GM18499 (cell line): ENCODE results near the gene TRMT44.
"Not testable (repeated sequence)": the region's sequence is repeated elsewhere in the genome, so short reads cannot be mapped to it uniquely, and the experiment has no call there.

ENCODE experiments used
- ATAC-seq: cut with Tn5 transposase; IDR thresholded peaks from one replicate; pipeline ENCODE4 v1.9.1; 2021; ENCODE audit warnings: moderate number of reproducible peaks; ENCODE audit not compliant: insufficient read depth, unreplicated experiment

TRMT44 gene

DNA sequence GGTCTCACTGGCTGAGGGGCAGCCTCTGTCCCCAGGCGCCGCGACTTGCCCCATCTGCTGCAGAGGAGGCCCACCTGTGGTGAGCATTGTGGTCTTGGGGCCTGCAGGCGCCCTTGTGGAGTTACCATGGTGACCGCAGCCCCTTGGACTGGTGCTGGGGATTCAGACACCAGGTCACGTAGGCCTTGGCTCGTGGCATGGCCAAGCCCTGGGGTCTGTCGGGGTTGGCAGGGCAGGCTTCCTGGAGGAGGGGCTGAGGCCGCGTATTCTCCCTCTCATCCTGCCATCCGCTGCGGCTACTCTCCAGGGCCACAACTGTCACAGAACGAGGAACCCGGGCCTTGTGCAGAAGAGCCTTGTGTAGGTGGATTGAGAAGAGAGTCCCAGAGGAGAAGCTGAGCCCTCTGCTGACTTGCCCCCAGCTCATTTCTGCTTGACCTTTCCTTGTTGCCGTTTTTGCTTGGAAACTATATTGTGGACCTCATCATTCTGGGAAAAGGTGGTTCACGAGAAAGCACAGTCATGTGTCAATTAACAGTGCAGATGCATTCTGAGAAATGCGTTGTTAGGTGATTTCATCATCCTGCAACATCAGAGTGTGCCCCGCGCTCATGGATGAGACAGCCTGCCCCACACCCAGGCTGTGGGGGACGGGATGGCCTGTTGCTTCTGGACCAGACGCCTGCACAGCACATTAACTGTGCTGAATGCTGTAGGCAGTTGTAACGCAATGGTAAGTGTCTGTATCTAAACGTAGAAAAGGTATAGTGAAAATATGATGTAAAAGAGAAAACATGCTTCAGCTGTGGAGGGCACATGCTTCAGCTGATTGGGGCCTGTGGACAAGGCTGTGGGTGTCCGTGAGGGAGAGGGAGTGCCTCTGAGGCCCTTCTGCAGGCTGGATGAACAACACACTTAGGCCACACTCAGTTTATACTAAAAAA, 38.5 kb downstream of the TRMT44 start:
- no peak for ATAC-seq

DNA sequence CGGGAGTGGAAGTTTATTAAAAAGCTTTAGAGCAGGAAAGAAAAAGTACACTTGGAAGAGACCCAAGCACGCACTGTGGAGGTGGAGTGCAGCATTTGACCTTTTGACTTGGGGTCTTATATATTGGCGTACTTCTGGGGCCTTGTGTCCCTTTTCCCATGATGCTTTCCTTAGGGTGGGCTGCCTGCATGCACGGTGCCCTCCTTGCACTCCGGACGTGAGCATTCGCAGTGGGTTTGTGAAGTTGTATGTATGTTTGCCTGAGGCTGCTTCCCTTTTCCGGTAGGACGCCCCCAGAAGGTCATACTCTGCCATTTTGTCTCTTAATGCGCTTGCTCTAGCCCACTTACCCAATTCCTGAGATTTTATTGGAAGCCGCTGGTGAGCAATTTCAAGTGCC, 39.6 kb downstream of the TRMT44 start:
- no peak for ATAC-seq

DNA sequence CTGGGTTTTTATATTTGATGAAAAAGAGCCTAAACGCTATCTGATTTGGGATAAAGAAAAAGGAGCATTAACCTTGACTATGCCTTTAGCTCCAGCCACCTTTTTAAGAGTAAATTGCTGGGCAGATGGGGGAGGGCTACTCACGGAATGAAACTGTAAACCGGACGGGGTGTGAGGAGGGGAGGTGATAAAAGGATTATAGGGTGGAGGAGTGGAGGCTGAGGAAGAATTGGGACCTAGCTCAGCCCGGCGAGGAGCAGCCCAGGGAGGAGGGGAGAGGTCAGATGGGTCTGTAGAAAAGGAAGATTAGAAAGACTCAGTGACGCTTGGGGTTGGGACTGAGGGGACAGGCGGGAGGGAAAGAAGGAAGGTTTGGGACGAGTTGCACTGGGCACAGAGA, 46.1 kb downstream of the TRMT44 start:
- not testable (repeated sequence) for ATAC-seq

DNA sequence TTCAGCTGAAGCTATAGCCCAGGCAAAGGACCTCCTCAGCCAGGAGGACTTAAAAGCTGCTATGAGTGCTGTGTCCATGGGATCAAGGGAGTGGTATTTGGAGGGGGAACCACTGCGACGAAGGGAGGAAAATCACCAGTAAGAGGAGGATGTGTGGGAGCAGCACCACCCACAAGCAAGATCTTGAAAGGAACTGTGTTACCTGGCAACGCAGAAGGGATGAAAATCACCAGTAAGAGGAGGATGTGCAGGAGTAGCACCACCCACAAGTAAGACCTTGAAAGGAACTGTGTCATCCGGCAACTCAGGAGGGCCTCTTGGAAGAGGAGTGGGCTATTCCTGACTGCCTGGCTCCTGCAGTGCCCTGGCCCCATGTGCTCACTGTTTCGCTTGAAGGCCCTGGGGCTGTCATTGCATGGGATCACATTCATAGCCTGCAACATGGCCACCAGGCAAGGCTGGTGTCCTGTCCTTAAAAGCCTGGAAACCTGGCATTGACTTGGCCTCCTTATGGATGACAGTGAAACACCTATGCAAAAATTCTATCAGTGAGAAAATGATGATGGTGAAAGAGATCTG, 48.3 kb downstream of the TRMT44 start:
- ATAC-seq = no peak

DNA sequence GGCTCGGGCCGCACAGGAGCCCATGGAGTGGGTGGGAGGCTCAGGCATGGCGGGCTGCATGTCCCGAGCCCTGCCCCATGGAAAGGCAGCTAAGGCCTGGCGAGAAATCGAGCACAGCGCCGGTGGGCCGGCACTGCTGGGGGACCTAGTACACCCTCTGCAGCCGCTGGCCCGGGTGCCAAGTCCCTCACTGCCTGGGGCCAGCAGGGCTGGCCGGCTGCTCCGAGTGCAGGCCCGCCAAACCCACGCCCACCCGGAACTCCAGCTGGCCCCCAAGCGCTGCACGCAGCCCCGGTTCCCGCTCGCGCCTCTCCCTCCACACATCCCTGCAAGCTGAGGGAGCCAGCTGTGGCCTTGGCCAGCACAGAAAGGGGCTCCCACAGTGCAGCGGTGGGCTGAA, 50.9 kb downstream of the TRMT44 start:
- ATAC-seq = not testable (repeated sequence)

DNA sequence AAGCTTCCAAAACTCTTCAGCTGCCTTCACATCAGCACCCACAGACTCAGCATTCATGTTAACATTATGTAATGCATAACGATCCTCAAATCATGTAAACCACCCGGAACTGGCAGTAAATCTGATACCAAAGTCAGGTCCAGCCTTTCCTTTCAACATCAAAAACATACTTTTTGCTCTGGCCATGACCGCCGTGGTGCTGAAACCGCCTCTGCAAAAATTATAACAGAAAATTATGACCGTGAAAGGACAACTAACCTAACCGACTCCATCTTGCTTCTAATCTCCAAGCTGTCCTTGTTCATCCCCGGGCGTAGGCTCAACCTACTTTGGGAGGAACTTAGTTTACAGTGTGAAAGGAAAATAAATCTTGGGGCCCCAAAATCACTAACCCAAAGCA, 51.6 kb downstream of the TRMT44 start:
- ATAC-seq = no peak

DNA sequence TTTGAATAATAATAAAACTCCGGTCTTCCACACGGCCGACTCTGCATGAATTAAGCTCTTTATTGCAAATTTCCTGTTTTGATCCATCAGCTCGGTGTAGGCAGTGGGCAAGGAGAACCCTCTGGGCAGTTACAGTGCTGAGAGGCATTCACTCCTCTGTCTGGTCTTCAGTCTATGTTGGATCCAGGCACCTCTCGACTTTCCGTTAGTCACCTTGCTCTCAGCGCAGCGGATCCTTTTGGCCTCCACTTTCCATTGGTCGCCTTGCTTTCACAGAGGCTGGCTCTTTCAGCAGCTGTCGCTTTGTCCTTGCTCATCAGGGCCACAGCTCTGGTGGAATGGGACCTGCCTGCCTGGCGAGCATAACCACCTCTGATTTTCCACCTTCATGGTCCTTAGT, 52.9 kb downstream of the TRMT44 start:
- no peak for ATAC-seq

DNA sequence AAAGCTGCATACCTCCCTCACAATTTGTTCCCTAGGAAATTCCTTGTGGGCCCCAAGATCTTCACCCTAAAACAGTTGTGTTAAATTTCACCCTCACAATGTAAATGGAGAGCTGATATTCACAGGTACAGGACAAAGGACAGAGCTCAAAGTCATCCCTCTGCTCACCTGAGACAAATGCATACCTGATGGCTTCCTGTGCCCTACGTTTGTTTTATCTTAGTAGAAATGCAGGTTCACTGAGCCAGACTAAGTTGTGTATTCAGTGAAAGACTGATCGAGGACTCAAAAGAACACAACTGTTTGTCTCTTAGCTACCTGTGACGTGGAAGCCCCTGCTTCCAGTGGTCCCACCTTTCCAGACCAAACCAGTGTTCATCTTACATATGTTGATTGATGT, 53.6 kb downstream of the TRMT44 start:
- no peak for ATAC-seq

DNA sequence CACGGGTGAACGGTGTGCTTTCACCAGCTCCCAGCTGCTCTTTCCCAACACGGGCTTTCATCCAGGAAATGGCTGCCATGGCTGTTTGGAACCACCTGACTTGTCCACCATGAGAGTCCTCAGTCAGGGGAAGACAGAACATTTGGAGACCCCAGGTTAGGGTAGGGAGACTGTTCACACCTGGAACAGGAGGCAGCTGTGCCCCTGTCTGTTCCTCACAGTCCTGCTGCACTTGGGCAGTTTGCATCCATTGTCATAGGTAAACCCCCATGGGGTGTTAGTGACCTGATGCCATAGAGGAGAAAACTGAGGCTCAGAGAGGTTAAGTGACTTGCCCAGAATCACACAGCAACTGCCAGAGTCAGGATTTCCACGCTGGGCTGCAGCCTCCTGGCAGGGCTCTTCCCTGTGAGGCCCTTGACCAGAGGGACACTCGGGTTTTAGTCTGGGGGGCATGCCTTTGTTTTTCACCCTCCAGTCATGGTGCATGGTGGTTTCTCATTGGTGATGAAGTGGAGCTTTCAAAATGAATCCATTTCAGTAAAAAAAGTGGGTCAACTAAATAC, 54.5 kb downstream of the TRMT44 start:
- no peak for ATAC-seq

DNA sequence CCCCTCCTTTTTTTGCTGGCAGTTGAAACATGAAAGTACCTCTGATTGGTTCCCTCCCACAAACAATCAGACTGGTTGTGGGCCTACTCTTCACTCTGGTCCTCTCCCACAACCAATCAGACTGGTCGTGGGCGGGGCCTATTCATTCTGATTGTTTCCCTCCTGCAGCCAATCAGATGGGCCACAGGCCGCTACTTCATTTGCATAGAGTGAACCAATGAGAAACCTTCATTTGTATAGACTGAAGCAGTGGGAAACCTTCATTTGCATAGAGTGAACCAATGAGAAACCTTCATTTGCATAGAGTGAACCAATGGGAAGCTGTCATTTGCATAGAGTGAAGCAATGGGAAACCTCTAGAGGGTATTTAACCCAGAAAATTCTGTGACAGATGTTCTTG, 55.2 kb downstream of the TRMT44 start:
- no peak for ATAC-seq

DNA sequence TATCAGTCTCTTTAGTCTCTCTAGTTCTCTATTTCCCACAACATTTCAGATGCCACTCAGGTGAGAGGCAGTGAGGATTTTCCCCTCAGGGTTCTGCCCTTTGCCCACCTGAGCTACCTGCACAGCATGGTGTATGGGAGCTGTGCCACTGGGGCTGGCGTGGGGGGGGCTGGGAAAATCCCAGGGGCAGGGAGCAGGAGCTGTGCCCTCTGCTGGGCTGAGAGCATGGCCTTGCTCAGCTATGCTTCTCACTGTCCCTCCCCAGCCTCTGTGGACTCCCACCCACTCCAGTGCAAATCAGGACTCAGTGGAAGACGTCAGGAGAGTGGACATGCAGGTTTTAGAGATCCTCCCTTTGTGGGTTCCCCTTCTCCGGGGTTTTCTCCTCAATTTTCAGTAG, 57.2 kb downstream of the TRMT44 start:
- ATAC-seq = no peak

DNA sequence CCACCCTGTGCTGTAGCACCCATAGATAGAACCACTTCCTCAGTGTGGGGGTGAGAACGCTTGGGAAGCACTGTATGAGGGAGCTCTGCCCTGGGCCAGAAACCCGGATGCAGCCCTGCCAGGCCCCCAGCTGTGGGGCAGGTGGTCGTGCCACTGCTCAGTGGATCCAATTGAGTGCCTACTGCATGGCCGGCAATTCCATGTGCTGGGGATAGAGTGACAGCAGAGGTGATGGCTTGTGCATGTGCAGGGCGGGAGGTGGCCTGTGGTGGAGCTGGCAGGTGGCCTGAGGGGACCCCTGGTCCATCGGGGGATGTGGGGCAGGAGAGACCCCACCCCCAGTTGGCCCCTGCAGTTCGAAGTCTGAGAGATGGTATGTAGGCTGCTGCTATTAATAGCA, 60.4 kb downstream of the TRMT44 start:
- ATAC-seq = no peak

DNA sequence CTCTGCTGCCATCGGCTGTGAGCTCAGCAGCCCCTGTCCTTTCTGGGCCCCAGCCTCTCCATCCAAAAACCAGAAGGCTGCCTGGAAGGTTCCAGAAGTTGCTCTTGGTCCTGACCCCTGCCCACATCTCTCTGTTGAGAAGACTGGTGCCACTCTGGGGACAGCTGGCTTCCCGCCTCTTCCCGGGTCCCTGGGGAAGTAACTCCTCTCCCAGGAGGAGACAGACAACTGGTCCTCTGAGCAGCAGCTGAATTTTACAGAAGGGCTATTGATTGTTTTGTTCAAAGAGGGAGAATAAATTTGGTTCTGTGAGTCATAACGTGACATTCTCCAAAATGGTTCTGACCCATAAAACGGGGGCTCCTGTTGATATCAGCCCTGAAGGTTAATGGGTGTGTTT, 61.2 kb downstream of the TRMT44 start:
- no peak for ATAC-seq

DNA sequence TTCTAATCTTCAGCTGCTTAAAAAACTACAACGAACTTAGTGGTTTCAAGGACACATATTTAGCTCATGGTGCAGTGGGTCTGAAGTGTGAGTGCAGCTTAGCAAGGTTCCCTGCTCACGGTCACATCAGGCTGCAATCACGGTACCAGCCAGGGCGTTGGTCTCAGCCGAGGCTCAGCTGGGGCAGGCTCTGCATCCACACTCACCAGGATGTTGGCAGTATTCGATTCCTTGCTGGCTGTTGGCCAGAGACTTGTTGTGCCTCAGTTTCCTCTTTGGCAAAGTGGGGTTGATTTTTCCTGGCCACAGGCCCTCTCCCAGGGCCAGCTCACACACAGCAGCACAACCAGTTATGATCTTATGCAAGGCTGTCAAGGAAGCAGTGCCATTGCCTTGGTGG, 61.8 kb downstream of the TRMT44 start:
- ATAC-seq = no peak

DNA sequence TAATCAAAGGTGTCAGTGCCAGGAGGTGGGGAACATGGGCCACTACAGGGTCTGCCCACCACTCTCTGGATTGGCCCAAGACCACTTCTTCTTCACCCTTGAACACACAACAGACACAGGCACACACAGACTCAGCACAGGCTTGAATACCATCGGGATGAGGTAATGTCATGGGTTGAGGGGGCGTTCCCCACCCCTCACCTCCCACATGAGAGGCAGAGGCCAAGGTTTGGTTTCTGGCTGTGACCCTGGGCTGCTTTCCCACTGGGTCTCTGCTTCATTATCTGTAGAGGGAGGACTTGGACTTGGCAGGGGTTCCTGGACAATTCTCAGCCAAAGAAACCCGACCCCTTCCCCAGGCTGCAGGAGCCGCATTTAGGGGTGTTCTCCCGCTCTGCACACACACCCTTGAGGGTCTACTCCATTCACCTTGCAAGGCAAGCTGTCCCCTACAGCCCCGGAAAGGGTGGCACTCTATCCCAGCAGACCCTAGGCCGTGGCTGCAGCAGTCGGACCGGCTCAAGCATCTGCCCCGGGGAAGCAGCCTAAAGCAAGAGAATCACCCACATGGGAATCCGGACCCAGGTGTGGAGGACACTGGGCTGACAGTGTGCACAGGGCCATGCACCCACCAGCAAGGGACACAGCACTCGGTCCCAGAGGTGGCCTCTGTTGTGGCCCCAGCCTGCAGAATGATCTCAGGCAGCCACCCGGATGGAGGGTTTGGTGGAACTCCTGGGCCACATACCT, 62.4 kb downstream of the TRMT44 start:
- no peak for ATAC-seq

DNA sequence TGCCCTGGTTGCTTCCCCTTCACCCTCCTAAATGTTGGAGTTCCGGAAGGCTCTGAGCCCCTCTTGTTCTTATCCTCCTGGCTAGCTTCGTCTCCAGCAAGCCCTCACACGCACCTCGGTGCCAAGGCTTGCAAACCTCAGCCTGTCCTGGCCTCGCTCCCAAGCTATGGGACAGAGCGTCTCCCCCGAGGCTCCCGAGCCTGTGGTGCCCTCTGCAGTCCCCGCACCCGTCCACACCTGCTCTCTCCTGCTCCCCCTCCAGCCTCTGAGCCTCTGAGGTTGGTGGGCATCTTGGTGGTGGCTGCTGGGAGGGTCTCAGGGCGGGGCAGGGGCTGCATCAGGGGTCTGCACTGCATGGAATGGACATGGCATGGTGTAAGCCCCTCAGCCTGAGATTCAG, 63.2 kb downstream of the TRMT44 start:
- ATAC-seq = no peak

DNA sequence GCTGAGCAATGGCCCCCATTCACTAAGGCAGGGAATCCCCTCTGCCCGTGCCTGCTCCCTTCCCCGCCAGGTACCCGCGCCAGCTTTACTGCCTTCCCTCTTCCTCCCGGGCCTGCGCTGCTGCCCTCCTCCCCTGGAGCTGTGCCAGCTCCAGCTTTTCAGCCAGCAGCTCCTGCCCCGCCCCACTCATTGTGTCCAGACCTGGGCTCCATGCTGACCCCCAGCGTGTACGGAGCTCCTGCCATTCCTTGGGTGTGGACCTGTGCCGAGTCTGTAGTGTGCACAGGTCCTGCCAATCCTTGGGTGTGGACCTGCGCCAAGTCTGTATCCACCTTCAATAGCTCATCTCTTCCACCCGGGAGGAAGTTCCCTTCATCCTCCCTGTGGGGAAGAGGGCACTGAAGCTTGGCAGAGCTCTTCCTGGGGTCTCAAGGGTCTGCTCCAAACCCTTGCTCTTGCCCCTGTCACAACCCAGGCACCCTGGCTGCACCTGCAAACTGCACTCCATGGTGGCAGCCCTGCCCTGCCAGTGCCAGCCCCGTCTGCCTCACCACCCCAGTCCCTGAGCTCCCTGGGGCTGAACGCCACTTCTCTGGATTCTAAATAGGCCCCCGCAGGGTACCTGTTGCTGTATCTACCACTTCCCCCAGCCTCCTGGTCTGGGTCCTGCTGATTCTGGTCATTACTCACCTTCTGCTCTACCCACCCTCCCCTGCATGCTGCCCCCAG, 63.9 kb downstream of the TRMT44 start:
- no peak for ATAC-seq

DNA sequence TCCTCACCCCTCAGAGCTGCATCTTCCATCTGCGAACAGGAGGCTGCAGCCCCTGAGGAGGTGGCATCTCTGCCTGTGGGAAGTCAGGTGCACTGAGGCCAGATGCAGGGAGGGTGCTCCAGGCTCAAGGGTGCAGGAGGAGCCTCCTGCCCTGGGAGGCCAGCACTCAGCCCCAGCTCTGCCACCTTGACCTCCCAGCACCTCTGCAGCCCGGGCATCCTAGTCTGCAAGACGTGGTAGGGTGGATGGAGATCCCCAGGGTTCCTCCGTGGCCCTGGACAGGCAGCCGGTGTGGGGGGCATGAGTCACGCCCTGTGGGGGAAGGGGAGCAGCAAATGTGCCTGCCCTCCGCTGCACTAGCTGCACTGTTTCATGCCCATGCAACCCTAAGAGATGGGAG, 64.7 kb downstream of the TRMT44 start:
- ATAC-seq = no peak

DNA sequence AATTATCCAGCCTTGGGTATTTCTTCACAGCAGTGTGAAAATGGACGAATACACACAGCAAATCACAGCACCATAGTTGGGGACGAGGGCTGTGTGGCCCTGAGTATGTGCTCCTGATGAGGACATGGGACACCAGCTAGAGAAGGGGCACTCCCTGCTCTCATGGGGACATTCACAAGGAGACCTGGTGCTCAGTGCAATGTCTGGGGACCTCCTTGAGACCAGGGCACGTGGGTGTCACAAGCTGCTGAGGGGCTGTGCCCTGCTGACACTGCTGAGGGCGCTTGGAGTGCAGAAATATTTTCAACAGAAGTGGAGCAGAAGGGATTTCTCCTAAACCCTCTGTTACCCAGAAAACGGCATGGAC, 65.4 kb downstream of the TRMT44 start:
- no peak for ATAC-seq
